HG03520 (cell line): ENCODE data around the gene ARHGAP35.
"Not testable (repeated sequence)": the region's sequence is repeated elsewhere in the genome, so short reads cannot be mapped to it uniquely, and the experiment has no call there.

Experiments used
- ATAC-seq: cut with Tn5 transposase; IDR thresholded peaks from one replicate; pipeline ENCODE4 v1.9.1; 2021; ENCODE audit warnings: mild to moderate bottlenecking, moderate library complexity; ENCODE audit not compliant: unreplicated experiment

Gene ARHGAP35

GRCh38 chr19:46868025-46868802, 7.4 kb downstream of the ARHGAP35 start:
- no peak for ATAC-seq

GRCh38 chr19:46871173-46871572, 10.4 kb downstream of the ARHGAP35 start:
- not testable (repeated sequence) for ATAC-seq

- no peak for ATAC-seq
Observed at GRCh38 chr19:46872967-46873366, 12.2 kb downstream of the ARHGAP35 start.

- ATAC-seq = no peak
Observed at GRCh38 chr19:46875234-46875633, 14.4 kb downstream of the ARHGAP35 start.

- ATAC-seq = no peak
Observed at GRCh38 chr19:46875657-46876056, 14.9 kb downstream of the ARHGAP35 start.

- ATAC-seq = no peak
Observed at GRCh38 chr19:46878613-46879375, 18.0 kb downstream of the ARHGAP35 start.

- ATAC-seq = no peak
Observed at GRCh38 chr19:46880431-46880830, 19.6 kb downstream of the ARHGAP35 start.

GRCh38 chr19:46881092-46881491, 20.3 kb downstream of the ARHGAP35 start:
- no peak for ATAC-seq

- no peak for ATAC-seq
Observed at GRCh38 chr19:46882034-46882433, 21.2 kb downstream of the ARHGAP35 start.

GRCh38 chr19:46882751-46883150, 22.0 kb downstream of the ARHGAP35 start:
- not testable (repeated sequence) for ATAC-seq

GRCh38 chr19:46885411-46885810, 24.6 kb downstream of the ARHGAP35 start:
- no peak for ATAC-seq

GRCh38 chr19:46886546-46887239, 25.9 kb downstream of the ARHGAP35 start:
- ATAC-seq = no peak

GRCh38 chr19:46887240-46887782, 26.5 kb downstream of the ARHGAP35 start:
- ATAC-seq = no peak

GRCh38 chr19:46890423-46891170, 29.8 kb downstream of the ARHGAP35 start:
- no peak for ATAC-seq

- ATAC-seq = no peak
Observed at GRCh38 chr19:46892252-46893179, 31.7 kb downstream of the ARHGAP35 start.

GRCh38 chr19:46896076-46896794, 35.4 kb downstream of the ARHGAP35 start:
- no peak for ATAC-seq

GRCh38 chr19:46898731-46899130, 37.9 kb downstream of the ARHGAP35 start:
- ATAC-seq = no peak

GRCh38 chr19:46900341-46900740, 39.5 kb downstream of the ARHGAP35 start:
- no peak for ATAC-seq
